AG09319 (cell line): Measurements from ENCODE around the gene SLU7.
A peak's percentile ranks its signal among the peaks of the same experiment; 100 is the strongest.
"Not testable (repeated sequence)": the region's sequence is repeated elsewhere in the genome, so short reads cannot be mapped to it uniquely, and the experiment has no call there.

Experiments used
- DNase-seq: peaks from one replicate; pipeline ENCODE4 v3.0.0-alpha.2; 2010; ENCODE audit warnings: low read depth; ENCODE audit errors: extremely low read depth
- TF ChIP-seq, protein P1 (sequence below): IDR thresholded peaks from 2 replicates; pipeline ENCODE4 v1.5.1; 2011; ENCODE audit warnings: low read depth, mild to moderate bottlenecking, inconsistent platforms, low read length, moderate library complexity

SLU7 gene

GRCh38 chr5:160441311-160441781 is 22.5 kb upstream of the SLU7 start:
- TF ChIP-seq, protein P1, sequence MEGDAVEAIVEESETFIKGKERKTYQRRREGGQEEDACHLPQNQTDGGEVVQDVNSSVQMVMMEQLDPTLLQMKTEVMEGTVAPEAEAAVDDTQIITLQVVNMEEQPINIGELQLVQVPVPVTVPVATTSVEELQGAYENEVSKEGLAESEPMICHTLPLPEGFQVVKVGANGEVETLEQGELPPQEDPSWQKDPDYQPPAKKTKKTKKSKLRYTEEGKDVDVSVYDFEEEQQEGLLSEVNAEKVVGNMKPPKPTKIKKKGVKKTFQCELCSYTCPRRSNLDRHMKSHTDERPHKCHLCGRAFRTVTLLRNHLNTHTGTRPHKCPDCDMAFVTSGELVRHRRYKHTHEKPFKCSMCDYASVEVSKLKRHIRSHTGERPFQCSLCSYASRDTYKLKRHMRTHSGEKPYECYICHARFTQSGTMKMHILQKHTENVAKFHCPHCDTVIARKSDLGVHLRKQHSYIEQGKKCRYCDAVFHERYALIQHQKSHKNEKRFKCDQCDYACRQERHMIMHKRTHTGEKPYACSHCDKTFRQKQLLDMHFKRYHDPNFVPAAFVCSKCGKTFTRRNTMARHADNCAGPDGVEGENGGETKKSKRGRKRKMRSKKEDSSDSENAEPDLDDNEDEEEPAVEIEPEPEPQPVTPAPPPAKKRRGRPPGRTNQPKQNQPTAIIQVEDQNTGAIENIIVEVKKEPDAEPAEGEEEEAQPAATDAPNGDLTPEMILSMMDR, result no peak
- no peak for DNase-seq

- TF ChIP-seq, protein P1, result peak; percentile 88
- peak; percentile 25 for DNase-seq
Measured at GRCh38 chr5:160439205-160439600, 20.3 kb upstream of the SLU7 start.

GRCh38 chr5:160438316-160439204 is 19.7 kb upstream of the SLU7 start:
- TF ChIP-seq, protein P1, result peak; percentile 93
- DNase-seq, result peak; percentile 23

GRCh38 chr5:160437271-160437670 is 18.4 kb upstream of the SLU7 start:
- no peak for DNase-seq
- TF ChIP-seq, protein P1, result no peak

- DNase-seq, result not testable (repeated sequence)
Measured at GRCh38 chr5:160436661-160437060, 17.8 kb upstream of the SLU7 start.

GRCh38 chr5:160436017-160436416 is 17.1 kb upstream of the SLU7 start:
- TF ChIP-seq, protein P1, result no peak

DNA sequence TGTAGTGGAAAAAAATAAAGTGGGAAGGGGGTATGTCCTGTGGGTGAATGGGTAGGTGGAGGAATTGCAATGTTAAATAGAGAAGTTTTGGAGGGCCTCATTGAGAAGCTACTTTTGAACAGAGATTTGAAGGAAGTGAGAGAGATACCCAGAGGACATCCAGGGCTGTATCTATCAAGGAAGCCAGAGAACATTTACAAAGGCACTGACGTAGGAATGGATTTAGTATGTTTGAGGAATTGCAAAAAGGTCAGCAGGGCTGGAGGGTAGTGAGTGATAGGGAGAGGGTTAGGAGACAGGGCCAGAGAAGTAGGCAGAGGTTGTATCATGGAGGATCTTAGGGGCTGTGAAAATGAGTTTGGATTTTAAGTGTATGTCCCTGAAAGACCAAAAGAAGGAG is 16.7 kb upstream of the SLU7 start:
- no peak for DNase-seq
- TF ChIP-seq, protein P1, result no peak

More at GRCh38 chr5:160436017-160436416, 17.1 kb upstream of the SLU7 start:
- no peak for DNase-seq
